ENCODE data around the gene NID2. TPM values are rescaled to one million over a fixed set of nuclear protein-coding genes. Genes with fewer than 3 reads are reported as not detected.

NID2 gene
- total and polyA plus RNA-seq, 3 donors from 2014 or later, result 5.3 to 10.6 (median 8.1) TPM

GRCh38 chr14:52049721-52050588, 18.9 kb downstream of the NID2 start:
- H3K4me1 ChIP-seq, result peaks cover 11% of the 10 kb centered on the region
- H3K27ac ChIP-seq, result no peak overlapping the region
- no peak overlapping the region for H3K4me3 ChIP-seq
- H3K36me3 ChIP-seq (ENCODE audit: low read depth, missing control alignments), result no peaks in the 10 kb centered on the region
- TF ChIP-seq POLR2A (IDR thresholded peaks at IDR 0.05) (no peak), CTCF (IDR thresholded peaks at IDR 0.05) (no peak)
- intact Hi-C loops (cut with DNase I; ENCODE audit: low total_unique reads), result no loop called here
- WGBS, 2 donors, result 78 to 85% methylated on average over 3 to 6 of the region's 6 CpGs
- H3K9me3 ChIP-seq, result no peaks in the 10 kb centered on the region
- H3K27me3 ChIP-seq, result no peaks in the 10 kb centered on the region
- DNase-seq, result no peak

GRCh38 chr14:52049271-52049670, 19.6 kb downstream of the NID2 start:
- Histone ChIP-seq H3K27me3 (no peaks in the 10 kb centered on the region), H3K4me1 (peaks cover 11% of the 10 kb centered on the region), H3K4me3 (no peak overlapping the region), H3K27ac (no peak overlapping the region), H3K9me3 (no peaks in the 10 kb centered on the region), H3K36me3 (ENCODE audit: low read depth, missing control alignments) (no peaks in the 10 kb centered on the region)
- DNase-seq, result no peak
- no peak for TF ChIP-seq CTCF (IDR thresholded peaks at IDR 0.05)
- 70 to 75% methylated on average over 5 of the region's 5 CpGs for WGBS, 2 donors
- intact Hi-C loops (cut with DNase I; ENCODE audit: low total_unique reads), result no loop called here

GRCh38 chr14:52048641-52049204, 20.1 kb downstream of the NID2 start:
- Histone ChIP-seq H3K27ac (no peak overlapping the region), H3K36me3 (ENCODE audit: low read depth, missing control alignments) (no peaks in the 10 kb centered on the region), H3K4me3 (no peak overlapping the region), H3K4me1 (peaks cover 11% of the 10 kb centered on the region), H3K27me3 (no peaks in the 10 kb centered on the region), H3K9me3 (no peaks in the 10 kb centered on the region)
- 68 to 69% methylated on average over 3 of the region's 3 CpGs for WGBS, 2 donors
- DNase-seq, result no peak
- intact Hi-C loops (cut with DNase I; ENCODE audit: low total_unique reads), result no loop called here
- TF ChIP-seq CTCF (IDR thresholded peaks at IDR 0.05), result no peak
- TF ChIP-seq POLR2A (IDR thresholded peaks at IDR 0.05), result no peak

DNA sequence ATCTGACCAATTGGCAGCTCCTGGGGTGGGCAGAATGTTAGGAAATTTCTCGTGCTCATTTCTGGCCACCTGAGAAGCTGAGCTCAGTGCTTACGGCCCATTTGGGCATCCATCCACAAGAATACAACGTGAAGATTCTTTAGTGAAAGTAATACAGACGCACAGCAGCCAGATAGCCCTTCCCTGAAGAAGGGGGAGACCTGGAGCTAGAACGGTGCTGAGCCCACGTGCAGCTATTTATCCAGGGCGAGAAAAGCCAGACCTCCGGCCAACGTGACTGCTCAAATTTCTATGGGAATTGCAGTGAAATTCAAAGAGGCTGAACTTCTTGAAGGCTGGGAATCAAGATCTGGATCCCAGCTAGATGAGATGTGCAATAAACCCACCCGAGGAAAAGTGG, 20.7 kb downstream of the NID2 start:
- intact Hi-C loops (cut with DNase I; ENCODE audit: low total_unique reads), result no loop called here
- H3K9me3 ChIP-seq, result no peaks in the 10 kb centered on the region
- WGBS, 2 donors, result 76 to 87% methylated on average over 10 of the region's 10 CpGs
- TF ChIP-seq CTCF (IDR thresholded peaks at IDR 0.05) (no peak), POLR2A (IDR thresholded peaks at IDR 0.05) (no peak)
- H3K4me1 ChIP-seq, result peaks cover 11% of the 10 kb centered on the region
- no peaks in the 10 kb centered on the region for H3K36me3 ChIP-seq (ENCODE audit: low read depth, missing control alignments)
- H3K27ac ChIP-seq, result no peak overlapping the region
- no peaks in the 10 kb centered on the region for H3K27me3 ChIP-seq
- DNase-seq, result no peak
- no peak overlapping the region for H3K4me3 ChIP-seq

Data from testis (tissue), 3 donors.